ENCODE data around the gene SPINK4. TPM values are rescaled to one million over a fixed set of nuclear protein-coding genes. Genes with fewer than 3 reads are reported as not detected.

SPINK4 gene
- total RNA-seq, 1 donor from 2014 or later, result not detected

DNA sequence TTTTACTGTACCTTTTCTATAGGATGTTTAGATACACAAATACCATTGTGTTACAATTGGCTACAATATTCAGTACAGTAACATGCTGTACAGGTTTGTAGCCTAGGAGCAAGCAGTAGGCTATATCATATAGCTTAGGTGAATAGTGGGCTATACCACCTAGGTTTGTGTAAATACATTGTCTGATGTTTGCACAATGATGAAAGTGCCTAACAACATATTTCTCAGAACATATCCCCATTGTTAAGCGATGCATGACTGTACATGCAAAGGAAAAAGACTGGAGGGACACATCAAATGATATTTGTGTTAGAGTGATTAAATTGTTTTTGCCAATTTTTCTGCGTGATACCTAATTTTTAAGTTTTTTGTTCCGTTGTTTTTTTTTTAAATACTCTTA, 30.2 kb downstream of the SPINK4 start:
- Mint-ChIP-seq H3K4me1 (ENCODE audit: unreplicated experiment) (peaks cover 3% of the 10 kb centered on the region), H3K4me3 (no peak overlapping the region), H3K9me3 (no peaks in the 10 kb centered on the region), H3K27me3 (no peaks in the 10 kb centered on the region), H3K36me3 (peaks cover 3% of the 10 kb centered on the region), H3K27ac (no peak overlapping the region)
- TF ChIP-seq CTCF (conservative IDR thresholded peaks at IDR 0.05), result no peak
- no peak for DNase-seq (ENCODE audit: extremely low spot score, unreplicated experiment)

DNA sequence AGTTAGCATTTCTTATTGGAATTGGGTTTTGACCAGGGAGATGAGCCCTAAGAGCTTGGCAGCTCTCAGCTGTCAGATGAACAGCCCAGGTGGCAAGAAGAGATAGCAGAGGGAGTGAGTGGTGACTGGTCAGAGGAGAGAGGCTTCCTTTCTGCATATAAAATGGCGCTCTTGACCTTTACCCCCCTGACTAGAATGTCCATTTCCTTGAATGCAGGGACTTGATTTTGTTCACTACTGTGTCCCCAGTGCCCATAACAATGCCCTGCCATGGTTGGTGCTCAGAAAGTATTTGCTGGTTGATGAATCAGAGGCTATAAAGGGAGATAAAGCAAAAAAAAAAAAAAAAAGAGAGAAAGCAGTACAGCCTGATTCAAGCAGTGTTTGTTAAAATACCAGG, 32.1 kb downstream of the SPINK4 start:
- H3K27me3 Mint-ChIP-seq, result no peaks in the 10 kb centered on the region
- no peaks in the 10 kb centered on the region for H3K4me1 Mint-ChIP-seq (ENCODE audit: unreplicated experiment)
- H3K27ac Mint-ChIP-seq, result no peak overlapping the region
- H3K4me3 Mint-ChIP-seq, result no peak overlapping the region
- peaks cover 6% of the 10 kb centered on the region for H3K36me3 Mint-ChIP-seq
- no peak for TF ChIP-seq CTCF (conservative IDR thresholded peaks at IDR 0.05)
- DNase-seq (ENCODE audit: extremely low spot score, unreplicated experiment), result no peak
- H3K9me3 Mint-ChIP-seq, result no peaks in the 10 kb centered on the region

GRCh38 chr9:33273266-33273971, 33.5 kb downstream of the SPINK4 start:
- Mint-ChIP-seq H3K27ac (no peak overlapping the region), H3K27me3 (no peaks in the 10 kb centered on the region), H3K9me3 (no peaks in the 10 kb centered on the region), H3K4me1 (ENCODE audit: unreplicated experiment) (no peaks in the 10 kb centered on the region), H3K36me3 (peaks cover 15% of the 10 kb centered on the region), H3K4me3 (no peak overlapping the region)
- no peak for DNase-seq (ENCODE audit: extremely low spot score, unreplicated experiment)
- TF ChIP-seq CTCF (conservative IDR thresholded peaks at IDR 0.05), result no peak

DNA sequence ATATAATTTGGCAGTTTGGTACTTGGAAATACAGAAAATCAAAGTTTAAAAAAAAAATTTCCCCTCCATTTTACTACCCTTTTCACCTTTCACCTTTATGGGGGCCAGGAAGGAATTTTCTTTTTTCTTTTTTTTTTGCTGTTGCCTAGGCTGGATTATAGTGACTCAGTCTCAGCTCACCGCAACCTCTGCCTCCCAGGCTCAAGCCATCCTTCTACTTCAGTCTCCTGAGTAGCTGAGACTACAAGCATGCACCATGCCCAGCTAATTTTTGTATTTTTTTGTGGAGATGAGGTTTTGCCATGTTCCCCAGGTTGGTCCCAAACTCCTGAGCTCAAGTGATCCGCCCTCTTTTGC, 34.0 kb downstream of the SPINK4 start:
- no peak for DNase-seq (ENCODE audit: extremely low spot score, unreplicated experiment)
- no peak for TF ChIP-seq CTCF (conservative IDR thresholded peaks at IDR 0.05)
- peaks cover 15% of the 10 kb centered on the region for H3K36me3 Mint-ChIP-seq
- no peaks in the 10 kb centered on the region for H3K9me3 Mint-ChIP-seq
- H3K27me3 Mint-ChIP-seq, result no peaks in the 10 kb centered on the region
- H3K4me1 Mint-ChIP-seq (ENCODE audit: unreplicated experiment), result no peaks in the 10 kb centered on the region
- H3K4me3 Mint-ChIP-seq, result no peak overlapping the region
- no peak overlapping the region for H3K27ac Mint-ChIP-seq

- Mint-ChIP-seq H3K4me1 (ENCODE audit: unreplicated experiment) (no peaks in the 10 kb centered on the region), H3K9me3 (no peaks in the 10 kb centered on the region), H3K36me3 (peaks cover 15% of the 10 kb centered on the region), H3K27ac (no peak overlapping the region), H3K27me3 (no peaks in the 10 kb centered on the region), H3K4me3 (no peak overlapping the region)
- DNase-seq (ENCODE audit: extremely low spot score, unreplicated experiment), result no peak
- TF ChIP-seq CTCF (conservative IDR thresholded peaks at IDR 0.05), result no peak
Measured at GRCh38 chr9:33277484-33277883, 37.5 kb downstream of the SPINK4 start.

DNA sequence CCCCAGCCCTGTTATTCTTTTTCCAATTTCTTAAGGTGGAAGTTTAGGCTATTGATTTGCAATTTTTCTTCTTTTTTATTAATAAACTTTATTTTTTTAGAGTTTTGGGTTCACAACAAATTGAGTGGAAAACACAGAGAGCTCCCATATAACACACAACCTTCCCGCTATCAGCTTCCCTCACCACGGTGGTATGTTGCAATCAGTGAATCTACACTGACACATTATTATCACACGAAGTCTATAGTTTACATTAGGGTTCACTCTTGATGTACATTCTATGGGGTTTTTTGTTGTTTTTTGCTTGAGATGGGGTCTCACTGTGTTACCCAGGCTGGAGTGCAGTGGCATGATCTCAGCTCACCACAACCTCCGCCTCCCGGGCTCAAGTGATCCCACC, 45.5 kb downstream of the SPINK4 start:
- Mint-ChIP-seq H3K27ac (no peak overlapping the region), H3K36me3 (peaks cover 4% of the 10 kb centered on the region), H3K4me1 (ENCODE audit: unreplicated experiment) (peaks cover 5% of the 10 kb centered on the region), H3K4me3 (no peak overlapping the region), H3K9me3 (no peaks in the 10 kb centered on the region), H3K27me3 (no peaks in the 10 kb centered on the region)
- no peak for DNase-seq (ENCODE audit: extremely low spot score, unreplicated experiment)
- TF ChIP-seq CTCF (conservative IDR thresholded peaks at IDR 0.05), result no peak

All from type B pancreatic cell (in vitro differentiated cells).